Activated CD4-positive, alpha-beta T cell treated with anti-CD3 and anti-CD28 coated beads, Interleukin-2, amount 50 U/mL, for 1 hour (primary cell): ENCODE data around the gene UVRAG.
A peak's percentile ranks its signal among the peaks of the same experiment; 100 is the strongest.
"Not testable (repeated sequence)": the region's sequence is repeated elsewhere in the genome, so short reads cannot be mapped to it uniquely, and the experiment has no call there.

Experiments
- DNase-seq: peaks from one replicate; pipeline ENCODE4 v3.0.0-alpha.2; 2020

Gene UVRAG

DNA sequence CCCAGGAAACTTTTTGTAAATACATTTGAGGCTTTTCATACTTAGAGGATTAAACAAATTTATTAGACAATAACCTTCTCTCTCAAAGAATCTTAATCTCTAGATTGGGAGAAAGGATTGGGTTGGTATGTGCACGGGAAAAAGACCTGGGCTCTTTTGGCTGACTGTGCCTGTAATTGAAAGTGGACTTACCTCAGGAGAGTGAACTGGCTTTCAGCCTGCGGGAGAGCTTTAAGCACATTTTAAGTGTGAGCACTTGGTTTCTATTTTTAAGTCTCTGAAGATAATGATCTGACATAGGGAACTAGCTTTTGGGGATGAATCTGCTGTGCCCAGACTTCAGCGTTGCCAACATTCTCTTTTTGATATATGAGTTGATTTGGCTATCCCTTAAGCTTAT, 35.8 kb downstream of the UVRAG start:
- DNase-seq: no peak

DNA sequence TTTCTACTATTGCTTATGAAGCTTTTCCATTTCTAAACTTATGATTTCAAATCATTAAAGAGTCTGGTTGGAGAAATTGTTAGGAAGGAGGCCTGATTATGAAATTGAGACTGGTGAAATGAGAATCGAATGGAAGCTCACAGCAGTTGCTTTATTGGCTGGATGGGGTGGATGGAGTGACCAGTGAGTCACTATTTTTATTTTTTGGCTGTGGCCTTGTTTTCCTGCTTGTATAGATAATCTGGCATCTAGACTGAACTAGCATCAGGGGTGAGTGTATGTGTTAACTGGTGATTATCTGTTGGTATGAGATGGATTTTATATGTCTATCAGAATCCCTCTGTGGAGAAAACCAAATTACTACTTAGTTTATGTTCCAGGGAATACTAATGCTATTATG, 36.2 kb downstream of the UVRAG start:
- no peak for DNase-seq

DNA sequence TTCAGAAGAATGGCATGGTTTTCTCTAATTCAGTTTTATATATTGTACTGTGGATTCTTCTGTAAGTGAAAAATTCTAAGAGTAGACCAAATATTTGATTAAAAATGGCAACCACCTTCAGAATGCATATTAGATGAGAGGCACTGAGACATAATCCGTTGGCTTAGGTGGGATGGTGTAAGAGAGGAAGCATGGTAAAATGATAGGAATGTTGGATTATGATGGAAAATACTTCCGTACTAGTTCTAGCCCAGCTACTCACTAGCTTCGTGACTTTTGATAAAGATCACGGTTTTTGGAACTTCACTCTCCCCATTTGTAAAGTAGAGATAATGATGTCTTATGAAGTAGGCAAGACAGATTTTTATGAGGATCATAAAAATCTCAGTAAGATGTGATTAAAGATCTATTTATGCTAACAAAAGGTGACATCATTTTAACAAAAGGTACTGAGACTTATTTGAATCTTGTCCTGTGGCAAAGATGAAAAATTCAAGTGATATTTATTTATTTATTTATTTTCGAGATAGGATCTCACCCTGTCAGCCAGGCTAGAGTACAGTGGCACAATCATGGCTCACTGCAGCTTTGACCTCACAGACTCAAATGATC, 37.5 kb downstream of the UVRAG start:
- DNase-seq: no peak

DNA sequence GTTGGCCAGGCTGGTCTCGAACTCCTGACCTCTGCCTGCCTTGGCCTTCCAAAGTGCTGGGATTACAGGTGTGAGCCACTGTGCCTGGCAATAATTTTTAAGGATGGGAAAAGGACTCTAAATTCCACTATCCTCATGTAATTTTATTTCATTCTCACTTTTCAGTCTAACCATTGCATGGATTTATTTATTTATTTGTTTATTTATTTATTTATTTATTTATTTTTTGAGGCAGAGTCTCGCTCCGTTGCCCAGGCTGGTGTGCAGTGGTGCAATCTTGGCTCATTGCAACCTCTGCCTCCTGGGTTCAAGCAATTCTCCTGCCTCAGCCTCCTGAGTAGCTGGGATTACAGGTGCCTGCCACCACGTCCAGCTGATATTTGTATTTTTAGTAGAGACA, 38.6 kb downstream of the UVRAG start:
- not testable (repeated sequence) for DNase-seq

DNA sequence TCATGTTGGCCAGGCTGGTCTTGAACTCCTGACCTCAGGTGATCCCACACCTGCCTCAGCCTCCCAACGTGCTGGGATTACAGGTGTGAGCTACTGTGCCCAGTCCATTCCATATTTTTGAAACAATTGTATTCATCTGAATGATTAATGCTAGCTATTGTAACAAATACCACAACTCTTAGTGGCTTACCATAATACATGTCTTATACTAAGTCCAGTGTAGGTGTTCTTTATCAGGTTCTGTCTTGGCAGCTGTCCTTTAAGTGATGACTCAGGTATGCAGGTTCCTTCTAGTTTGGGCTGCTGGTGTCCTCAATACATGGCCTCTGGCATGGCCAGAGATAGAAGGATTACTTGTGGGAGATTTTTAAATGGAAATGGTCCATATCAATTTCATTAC, 39.0 kb downstream of the UVRAG start:
- DNase-seq: no peak

DNA sequence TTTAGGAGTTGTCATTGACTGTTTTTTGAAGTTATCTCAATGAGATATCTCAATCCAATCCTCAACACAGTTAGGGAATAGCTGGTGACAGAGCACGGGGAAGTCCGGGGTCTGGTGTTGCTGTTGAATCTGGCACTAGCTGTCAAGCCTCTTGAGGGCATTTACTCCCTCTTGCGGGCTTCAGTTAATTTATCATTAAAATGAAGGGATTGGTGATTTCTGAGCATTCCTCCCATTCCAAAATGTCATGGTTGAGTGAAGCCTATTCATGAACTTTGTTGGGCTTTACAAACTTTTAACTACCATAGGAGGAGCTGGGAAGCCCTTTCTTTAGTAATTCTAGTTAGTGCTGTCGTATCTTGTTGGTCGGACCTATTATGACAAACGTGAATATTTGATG, 40.2 kb downstream of the UVRAG start:
- DNase-seq: no peak

DNA sequence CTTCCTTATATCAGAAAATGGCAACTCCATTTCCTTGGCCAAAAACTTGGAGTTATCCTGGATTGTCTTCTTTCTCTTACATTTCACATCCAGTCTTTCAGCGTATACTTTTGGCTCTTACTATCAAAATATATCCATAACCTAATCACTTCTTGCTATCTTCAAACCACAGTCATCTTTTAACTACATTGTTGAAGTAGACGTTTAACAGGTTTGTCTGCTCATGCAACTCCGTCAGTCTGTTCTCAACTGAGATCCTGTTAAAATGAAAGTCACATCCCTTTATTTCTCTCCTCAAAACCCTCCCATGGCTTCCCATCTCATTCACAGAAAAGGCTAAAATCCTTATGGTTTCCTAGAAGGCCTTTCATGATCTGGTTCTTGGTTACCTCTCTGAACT, 41.9 kb downstream of the UVRAG start:
- DNase-seq: no peak

DNA sequence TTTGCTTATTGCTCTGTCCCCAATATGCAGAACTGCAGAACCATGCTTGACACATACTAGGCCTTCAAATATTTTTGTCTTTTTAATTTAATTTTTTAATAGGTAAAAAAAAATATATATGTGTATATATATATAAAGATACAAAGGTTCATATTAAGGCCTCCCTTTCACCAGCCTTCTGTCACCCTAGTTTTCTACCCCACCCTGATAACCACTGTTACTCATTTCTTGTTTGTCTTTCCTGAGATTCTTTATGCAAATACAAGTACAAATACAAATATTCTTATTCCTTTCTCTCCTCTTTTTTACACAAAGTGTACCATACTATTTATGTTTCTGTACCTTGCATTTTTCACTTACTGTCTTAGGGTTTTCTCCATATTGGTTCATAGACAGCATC, 43.0 kb downstream of the UVRAG start:
- no peak for DNase-seq

DNA sequence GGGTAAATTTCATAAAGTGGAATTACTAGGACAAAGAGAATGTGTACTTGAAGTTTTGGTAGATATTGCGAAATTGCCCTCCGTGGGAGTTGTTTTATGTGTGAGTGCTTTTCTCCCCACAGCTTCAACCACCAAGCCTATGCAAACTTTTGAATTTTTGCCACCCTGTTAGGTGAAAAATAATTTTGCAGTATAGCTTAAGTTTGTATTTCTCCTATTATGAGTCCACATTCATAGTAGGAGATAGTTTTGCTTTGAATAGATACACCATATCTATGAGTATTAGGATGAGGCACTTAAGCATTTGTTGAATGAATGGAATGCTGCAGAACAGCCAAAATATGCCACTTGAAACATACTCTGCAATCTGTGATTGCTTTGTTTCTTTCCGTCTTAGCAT, 43.6 kb downstream of the UVRAG start:
- DNase-seq: no peak

DNA sequence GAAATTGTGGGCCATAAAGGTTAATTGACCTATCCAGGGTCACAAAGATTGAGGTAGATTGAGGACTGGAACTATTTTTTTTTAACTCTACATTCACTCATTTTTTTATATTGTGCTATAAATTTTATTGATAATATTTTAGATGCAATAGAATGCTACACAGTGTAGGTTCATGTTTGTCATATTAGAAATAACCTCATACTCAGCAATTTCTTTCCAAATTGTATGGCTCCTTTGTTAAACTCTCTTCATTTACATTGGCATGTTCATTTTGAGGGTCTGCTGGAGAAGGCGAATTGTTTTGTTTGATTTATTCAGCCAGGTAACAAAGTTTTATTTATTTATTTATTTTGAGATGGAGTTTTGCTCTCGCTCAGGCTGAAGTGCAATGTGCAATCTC, 44.6 kb downstream of the UVRAG start:
- DNase-seq: no peak

DNA sequence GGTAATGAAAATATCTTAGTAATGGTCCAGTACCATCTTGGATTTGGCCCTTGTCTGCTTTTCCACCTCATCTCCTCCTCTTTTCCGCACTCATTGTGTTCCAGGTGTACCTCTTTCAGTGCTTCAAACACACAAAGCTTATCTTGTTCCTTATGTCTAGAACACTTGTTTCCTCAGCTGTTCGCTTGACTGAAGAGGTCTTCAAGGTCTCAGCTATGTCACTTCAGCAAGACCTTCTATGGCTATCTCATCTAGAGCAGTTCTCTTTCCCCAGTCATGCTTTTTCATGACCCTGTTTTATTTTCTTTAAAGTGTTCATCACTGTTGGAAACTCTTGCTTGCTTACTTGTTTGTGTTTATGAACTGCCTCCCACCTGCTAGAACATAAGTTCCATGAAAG, 47.4 kb downstream of the UVRAG start:
- no peak for DNase-seq

DNA sequence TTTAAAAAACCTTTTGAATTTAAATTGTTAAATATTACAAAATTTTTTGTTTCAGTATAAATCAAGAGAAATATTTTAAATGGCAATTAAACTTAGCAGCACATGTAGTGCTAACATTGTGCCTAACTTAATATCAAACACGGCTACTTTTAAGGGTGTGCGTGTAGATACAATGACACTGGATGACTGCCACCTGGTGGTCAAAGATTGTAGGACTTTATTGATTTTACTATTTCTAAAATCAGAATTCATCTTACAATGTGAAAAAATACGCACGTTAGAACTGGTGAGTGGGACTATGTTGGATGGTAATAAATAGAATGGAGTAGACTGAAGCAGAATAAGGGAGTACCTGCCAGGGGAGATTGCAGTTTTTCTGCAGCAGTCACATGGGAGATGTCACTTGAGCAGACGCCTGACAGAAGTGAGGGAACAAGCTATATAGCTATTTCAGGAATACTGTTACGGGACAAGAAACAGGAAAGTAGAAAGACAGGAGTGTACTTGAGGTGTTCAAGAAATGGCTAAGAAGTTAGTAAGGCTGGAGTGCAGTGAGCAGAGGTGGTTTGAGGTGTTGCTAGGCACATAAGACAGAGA, 52.9 kb downstream of the UVRAG start:
- peak; percentile 28 for DNase-seq

DNA sequence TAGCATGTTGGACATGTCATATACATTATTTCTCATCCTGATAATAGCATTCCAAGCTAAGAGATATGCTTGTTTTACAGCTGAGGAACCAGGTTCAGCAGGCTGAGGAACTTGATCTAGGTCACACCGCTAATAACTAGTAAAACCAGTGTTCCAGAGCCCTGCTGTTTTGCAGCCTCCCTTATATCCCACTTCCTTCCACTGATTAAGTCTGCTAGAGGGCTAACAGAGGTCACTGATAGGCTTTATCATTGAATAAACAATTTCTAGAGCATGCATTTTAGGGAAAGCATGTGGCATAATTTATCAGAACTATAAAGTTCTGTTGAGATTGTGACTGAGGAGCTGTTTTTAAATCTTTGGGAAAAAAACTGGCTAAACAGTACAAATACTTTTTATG, 54.0 kb downstream of the UVRAG start:
- DNase-seq: no peak

DNA sequence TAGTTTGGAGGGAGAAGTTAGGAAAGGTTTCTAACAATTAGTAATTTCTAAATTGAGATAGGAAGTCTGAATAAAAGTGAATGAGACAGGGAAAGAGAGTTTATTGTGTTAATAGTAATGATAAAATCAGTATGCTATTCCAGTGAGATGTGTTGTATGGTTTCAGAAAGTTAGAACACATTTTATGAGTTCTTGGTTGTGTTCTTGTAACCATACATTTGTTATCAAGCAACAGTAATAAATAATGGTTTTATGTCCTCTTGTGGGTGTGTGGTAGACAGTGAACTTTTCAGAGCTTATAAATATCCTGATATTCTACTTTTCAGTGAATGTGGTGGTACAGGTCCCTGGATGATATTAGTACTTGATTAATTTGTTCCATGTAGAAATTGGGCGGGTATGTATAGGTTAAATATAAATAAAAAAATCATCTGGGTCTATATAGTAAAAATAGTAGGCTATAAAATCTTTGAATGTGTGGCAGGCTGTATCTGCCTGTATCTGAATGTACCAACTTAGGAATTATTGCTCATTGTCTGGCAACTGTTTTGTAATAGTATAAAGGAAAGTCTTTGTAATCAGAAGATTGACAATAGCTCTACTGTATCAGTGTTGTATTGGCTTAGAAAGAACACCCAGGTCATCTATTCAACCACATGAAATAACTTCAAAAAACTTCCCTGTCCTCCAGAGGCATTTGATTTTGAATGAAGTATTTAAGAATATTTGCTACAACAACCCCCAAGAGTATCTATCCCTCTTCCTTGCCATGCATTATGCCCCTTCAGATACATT, 54.8 kb downstream of the UVRAG start:
- DNase-seq: no peak

DNA sequence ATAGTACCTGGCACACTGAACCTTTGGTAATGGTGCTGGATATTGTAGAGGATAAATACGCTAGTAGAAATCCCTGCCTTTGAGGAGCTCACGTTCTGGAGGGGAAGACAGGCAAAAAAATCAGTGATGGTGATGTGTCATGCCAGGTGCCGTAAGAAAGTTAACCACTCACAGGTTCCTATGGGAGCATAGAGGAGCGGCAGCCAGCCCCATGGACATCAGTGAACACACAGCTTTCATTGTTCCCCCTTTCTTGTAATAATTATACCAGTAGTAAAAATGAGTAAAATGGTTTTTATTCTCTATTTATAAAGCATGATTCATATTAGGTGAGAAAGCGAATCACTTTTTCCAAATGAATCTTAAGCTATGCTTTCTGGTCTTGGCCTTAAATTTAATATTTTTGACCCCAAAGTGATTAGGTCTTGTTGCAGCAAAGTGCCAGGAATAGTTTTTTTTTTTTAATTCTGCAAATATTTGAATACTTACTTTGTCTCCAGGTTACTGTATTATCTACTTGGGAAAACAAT, 57.9 kb downstream of the UVRAG start:
- DNase-seq: no peak

DNA sequence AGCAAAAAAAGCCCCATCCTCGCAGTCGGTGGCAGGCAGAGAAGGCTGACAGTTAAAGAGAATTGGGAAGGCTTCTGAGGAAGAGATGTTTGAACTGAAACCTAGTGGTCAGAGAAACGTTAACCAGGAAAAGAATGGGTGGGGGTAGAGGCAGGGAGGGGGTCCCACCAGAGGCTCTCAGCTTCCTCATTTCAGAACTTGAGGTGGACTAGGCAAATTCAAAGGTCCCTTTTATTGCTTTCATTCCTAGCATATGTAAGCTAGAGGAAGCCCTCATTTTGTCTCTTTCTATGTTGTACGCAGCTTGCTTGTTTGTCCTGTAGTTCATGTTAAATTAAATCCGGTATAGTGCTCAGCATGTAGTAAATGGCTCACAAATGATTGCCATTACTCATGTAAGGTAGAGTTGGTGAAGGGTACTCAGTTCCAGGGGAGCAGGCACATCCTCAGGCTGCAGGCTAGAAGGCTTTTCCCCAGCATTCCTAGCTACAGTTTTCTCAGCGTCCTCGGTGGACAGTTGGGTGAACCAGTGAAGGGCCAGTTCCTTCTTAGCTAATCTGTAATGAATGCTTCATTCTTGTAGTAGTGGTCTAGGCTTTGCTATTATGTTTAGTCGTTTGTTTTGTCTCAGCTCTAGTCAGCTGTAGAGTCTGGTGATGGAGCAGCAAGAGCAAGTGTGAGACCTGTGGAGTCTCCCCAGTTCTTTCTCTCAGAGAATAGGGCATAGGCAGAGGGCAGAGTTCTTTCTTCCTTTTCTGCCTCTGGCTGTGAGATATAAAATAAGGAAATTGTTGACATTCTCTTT, 58.6 kb downstream of the UVRAG start:
- DNase-seq: no peak

DNA sequence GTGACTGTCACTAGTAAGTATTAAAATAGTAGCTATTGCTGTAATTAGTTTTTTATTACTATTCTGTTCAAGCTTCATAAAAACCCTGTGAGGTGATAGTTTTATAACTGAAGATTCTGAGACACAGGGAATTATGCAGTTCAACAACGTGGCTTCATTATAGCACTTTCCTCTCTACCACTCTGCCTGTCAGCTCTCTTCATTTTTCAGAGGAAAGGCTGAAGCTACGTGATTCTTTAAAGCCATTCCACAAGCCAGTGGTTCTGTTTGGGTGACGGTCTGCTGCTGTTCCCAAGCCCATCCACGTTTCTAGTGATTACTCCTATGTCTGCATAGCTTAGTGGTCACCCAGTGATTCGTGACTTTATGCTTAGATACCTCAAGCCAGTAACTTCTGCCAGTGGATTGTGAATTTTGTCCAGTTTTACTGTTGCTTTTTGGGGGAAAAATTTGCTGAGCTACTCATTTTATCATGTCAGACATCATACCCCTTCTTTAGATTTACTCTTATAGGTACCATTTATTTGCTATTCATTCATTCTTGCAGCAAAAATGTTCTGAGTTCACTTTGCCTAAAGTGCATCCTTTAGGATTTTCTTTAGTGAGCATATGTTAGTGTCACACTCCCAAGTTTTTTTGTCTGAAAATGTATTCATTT, 59.8 kb downstream of the UVRAG start:
- no peak for DNase-seq

DNA sequence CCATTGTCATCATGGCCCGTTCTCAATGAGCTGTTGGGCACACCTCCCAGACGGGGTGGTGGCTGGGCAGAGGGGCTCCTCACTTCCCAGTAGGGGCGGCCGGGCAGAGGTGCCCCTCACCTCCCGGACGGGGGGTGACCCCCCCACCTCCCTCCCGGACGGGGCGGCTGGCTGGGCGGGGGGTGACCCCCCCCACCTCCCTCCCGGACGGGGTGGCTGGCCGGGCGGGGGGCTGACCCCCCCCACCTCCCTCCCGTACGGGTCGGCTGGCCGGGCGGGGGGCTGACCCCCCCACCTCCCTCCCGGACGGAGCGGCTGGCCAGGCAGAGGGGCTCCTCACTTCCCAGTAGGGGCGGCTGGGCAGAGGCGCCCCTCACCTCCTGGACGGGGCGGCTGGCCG, 62.3 kb downstream of the UVRAG start:
- not testable (repeated sequence) for DNase-seq

DNA sequence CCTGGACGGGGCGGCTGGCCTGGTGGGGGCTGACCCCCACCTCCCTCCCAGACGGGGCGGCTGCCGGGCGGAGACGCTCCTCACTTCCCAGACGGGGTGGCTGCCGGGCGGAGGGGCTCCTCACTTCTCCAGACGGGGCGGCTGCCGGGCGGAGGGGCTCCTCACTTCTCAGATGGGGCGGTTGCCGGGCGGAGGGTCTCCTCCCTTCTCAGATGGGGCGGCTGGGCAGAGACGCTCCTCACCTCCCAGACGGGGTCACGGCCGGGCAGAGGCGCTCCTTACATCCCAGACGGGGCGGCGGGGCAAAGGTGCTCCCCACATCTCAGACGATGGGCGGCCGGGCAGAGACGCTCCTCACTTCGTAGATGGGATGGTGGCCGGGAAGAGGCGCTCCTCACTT, 62.9 kb downstream of the UVRAG start:
- DNase-seq: not testable (repeated sequence)

DNA sequence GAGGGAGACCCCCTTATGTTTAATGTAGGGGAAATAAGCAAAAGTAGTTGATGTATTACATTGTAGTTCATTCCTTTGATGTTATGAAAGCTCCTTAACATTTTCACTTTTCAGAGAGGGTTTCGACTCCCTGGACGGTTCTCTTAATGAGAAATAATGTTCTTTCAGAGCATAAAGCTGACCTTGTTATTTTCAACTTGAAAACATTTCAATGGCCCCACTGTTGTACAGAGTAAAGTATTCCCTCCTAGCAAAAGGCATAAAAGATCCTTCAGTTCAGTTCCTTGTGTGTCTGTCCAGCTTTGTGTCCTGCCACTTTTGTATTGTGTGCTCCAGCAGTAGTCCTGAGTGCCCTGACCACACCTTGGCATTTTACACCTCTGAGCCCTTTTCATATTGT, 63.9 kb downstream of the UVRAG start:
- no peak for DNase-seq

DNA sequence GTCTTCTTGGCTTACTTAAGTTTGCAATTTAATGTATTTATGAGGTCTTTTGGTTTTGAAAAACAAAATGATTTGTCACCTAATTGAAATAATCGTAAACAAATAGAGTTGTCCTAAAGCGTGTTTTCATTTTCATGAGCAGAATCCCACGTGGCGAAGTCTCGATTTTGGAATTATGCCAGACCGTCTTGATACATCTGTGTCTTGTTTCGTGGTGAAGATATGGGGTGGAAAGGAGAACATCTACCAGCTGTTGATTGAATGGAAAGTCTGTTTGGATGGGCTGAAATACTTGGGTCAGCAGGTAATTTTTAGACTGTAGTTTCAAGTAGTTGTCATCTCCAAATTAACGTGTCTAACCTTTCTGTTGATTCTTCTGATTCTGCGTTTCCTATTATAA, 64.7 kb downstream of the UVRAG start:
- no peak for DNase-seq

DNA sequence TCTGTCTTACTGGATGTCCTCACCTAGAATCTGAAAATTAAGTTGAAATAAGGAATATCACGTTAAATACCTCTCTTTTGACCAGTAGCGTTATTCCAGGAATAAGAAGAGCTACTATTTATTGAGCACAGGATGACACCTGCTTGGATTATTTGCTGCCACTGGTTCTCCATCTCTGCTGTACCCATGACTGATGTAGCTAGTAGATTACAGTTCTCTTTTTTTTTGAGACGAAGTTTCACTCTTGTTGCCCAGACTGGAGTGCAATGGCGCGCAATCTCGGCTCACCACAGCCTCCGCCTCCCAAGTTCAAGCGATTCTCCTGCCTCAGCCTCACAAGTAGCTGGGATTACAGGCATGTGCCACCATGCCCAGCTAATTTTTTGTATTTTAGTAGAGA, 65.3 kb downstream of the UVRAG start:
- DNase-seq: not testable (repeated sequence)

DNA sequence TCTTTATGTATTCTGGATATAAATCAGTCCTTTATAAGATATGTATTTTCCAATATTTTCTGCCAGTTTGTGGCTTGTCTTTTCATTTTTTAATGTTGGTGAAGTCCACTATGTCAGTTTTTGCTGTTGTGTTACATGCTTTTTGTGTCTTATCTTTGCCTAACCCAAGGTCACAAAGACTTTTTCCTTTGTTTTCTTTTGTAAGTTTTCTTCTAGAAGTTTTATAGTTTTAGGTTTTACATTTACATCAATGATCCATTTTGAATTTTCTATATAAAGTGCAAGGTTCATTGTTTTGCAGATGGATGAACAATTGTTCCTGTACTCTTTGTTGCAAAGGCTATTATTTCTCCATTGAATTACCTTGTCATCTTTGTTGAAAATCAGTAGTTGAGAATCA, 69.3 kb downstream of the UVRAG start:
- no peak for DNase-seq
